WTC11 (cell line): ENCODE measurements around the gene C6orf163. TPM values are rescaled to one million over a fixed set of nuclear protein-coding genes. Genes with fewer than 3 reads are reported as not detected.

Experiments used
- ATAC-seq: fragments of 200-7000 bp; cut with Tn5 transposase; 2 replicates; pipeline ENCODE4 v1.10.0; 2021; ENCODE audit warnings: mild to moderate bottlenecking, moderate library complexity
- CTCF ChIA-PET: fragments of 300-600 bp; sonication (Branson Sonifier 250); formaldehyde crosslinking; loops from one replicate; lab custom pipeline; 2021; ENCODE audit warnings: antibody characterized with exemption; lab: Charles Lee
- POLR2A ChIA-PET: fragments of 350-600 bp; sonication (Branson Sonifier 250); formaldehyde crosslinking; loops from one replicate; lab custom pipeline; 2021; ENCODE audit warnings: antibody characterized with exemption; lab: Charles Lee
- DNase-seq: peaks from one replicate; pipeline ENCODE4 v3.0.0; 2021; ENCODE audit warnings: low spot score
- H3K27ac Mint-ChIP-seq: 2 replicates; pipeline ENCODE4 v1.8.0; 2021; ENCODE audit warnings: mixed read lengths
- H3K27me3 Mint-ChIP-seq: 2 replicates; pipeline ENCODE4 v1.8.0; 2021; ENCODE audit warnings: low read depth, mild to moderate bottlenecking, moderate library complexity, mixed read lengths
- H3K36me3 Mint-ChIP-seq: 2 replicates; pipeline ENCODE4 v1.8.0; 2021; ENCODE audit warnings: mixed read lengths
- H3K4me1 Mint-ChIP-seq: 2 replicates; pipeline ENCODE4 v1.8.0; 2022; ENCODE audit warnings: mixed read lengths
- H3K4me3 Mint-ChIP-seq: 2 replicates; pipeline ENCODE4 v1.8.0; 2021; ENCODE audit warnings: mild to moderate bottlenecking, moderate library complexity, mixed read lengths
- H3K9me3 Mint-ChIP-seq: 2 replicates; pipeline ENCODE4 v1.8.0; 2021; ENCODE audit warnings: mixed read lengths
- AFF4 ChIP-seq: sonication (generic); formaldehyde crosslinking; IDR thresholded peaks from 2 replicates; pipeline ENCODE4 v1.8.1; 2023; ENCODE audit warnings: mild to moderate bottlenecking, missing genetic modification reagents, borderline replicate concordance
- ATF3 ChIP-seq: sonication (generic); formaldehyde crosslinking; conservative IDR thresholded peaks from 2 replicates; pipeline ENCODE4 v1.8.1; 2022; ENCODE audit warnings: mild to moderate bottlenecking, missing genetic modification reagents
- CBFB ChIP-seq: sonication (generic); formaldehyde crosslinking; IDR thresholded peaks from 2 replicates; pipeline ENCODE4 v1.8.1; 2022; ENCODE audit warnings: mild to moderate bottlenecking, low read depth, missing genetic modification reagents
- CREB1 ChIP-seq: sonication (generic); formaldehyde crosslinking; IDR thresholded peaks from 2 replicates; pipeline ENCODE4 v1.8.0; 2023; ENCODE audit warnings: mild to moderate bottlenecking, missing genetic modification reagents
- CREM ChIP-seq: sonication (generic); formaldehyde crosslinking; IDR thresholded peaks from 2 replicates; pipeline ENCODE4 v1.8.1; 2022; ENCODE audit warnings: mild to moderate bottlenecking, missing genetic modification reagents, moderate library complexity
- ELF4 ChIP-seq: sonication (generic); formaldehyde crosslinking; IDR thresholded peaks from 2 replicates; pipeline ENCODE4 v1.8.1; 2022; ENCODE audit warnings: low read depth, mild to moderate bottlenecking, moderate library complexity, missing genetic modification reagents
- EMX1 ChIP-seq: fragments of 250-450 bp; sonication (Bioruptor Pico); IDR thresholded peaks from 2 replicates; pipeline ENCODE4 v1.8.0; 2021; ENCODE audit warnings: mild to moderate bottlenecking
- ERG ChIP-seq: fragments of 250-450 bp; sonication (Bioruptor Pico); IDR thresholded peaks from 2 replicates; pipeline ENCODE4 v1.8.0; 2021; ENCODE audit warnings: mild to moderate bottlenecking
- ESRRA ChIP-seq: sonication (generic); formaldehyde crosslinking; IDR thresholded peaks from 2 replicates; pipeline ENCODE4 v1.8.1; 2022; ENCODE audit warnings: mild to moderate bottlenecking, missing genetic modification reagents, borderline replicate concordance
- FOXJ3 ChIP-seq: sonication (generic); formaldehyde crosslinking; IDR thresholded peaks from 2 replicates; pipeline ENCODE4 v1.9.0; 2021; ENCODE audit warnings: missing genetic modification reagents, mild to moderate bottlenecking, borderline replicate concordance
- FOXP1 ChIP-seq: sonication (generic); formaldehyde crosslinking; IDR thresholded peaks from 2 replicates; pipeline ENCODE4 v1.8.0; 2022; ENCODE audit warnings: missing genetic modification reagents, mild to moderate bottlenecking, moderate library complexity, borderline replicate concordance
- GRHL2 ChIP-seq: fragments of 250-450 bp; sonication (Bioruptor Pico); IDR thresholded peaks from 2 replicates; pipeline ENCODE4 v1.8.0; 2022; ENCODE audit warnings: mild to moderate bottlenecking, moderate library complexity; ENCODE audit not compliant: insufficient replicate concordance, severe bottlenecking
- KAT7 ChIP-seq: sonication (generic); formaldehyde crosslinking; IDR thresholded peaks from 2 replicates; pipeline ENCODE4 v1.8.1; 2023; ENCODE audit warnings: missing genetic modification reagents, mild to moderate bottlenecking, borderline replicate concordance
- MAX ChIP-seq: sonication (generic); formaldehyde crosslinking; IDR thresholded peaks from 2 replicates; pipeline ENCODE4 v1.8.0; 2022; ENCODE audit warnings: mild to moderate bottlenecking, missing genetic modification reagents
- NFYB ChIP-seq: sonication (generic); formaldehyde crosslinking; conservative IDR thresholded peaks from 2 replicates; pipeline ENCODE4 v1.8.0; 2022; ENCODE audit warnings: low read depth, missing genetic modification reagents
- NR1H2 ChIP-seq: sonication (generic); formaldehyde crosslinking; IDR thresholded peaks from 2 replicates; pipeline ENCODE4 v1.9.0; 2021; ENCODE audit warnings: mild to moderate bottlenecking, moderate library complexity, missing genetic modification reagents
- RORB ChIP-seq: fragments of 250-450 bp; sonication (Bioruptor Pico); IDR thresholded peaks from 2 replicates; pipeline ENCODE4 v1.9.0; 2021; ENCODE audit warnings: mild to moderate bottlenecking
- SOX15 ChIP-seq: fragments of 250-450 bp; sonication (Bioruptor Pico); IDR thresholded peaks from 2 replicates; pipeline ENCODE4 v1.9.0; 2021; ENCODE audit warnings: mild to moderate bottlenecking
- TCF7 ChIP-seq: sonication (generic); formaldehyde crosslinking; IDR thresholded peaks from 2 replicates; pipeline ENCODE4 v1.8.0; 2022; ENCODE audit warnings: mild to moderate bottlenecking, low read depth, missing genetic modification reagents, moderate library complexity
- TP53 ChIP-seq: sonication (generic); formaldehyde crosslinking; IDR thresholded peaks from 2 replicates; pipeline ENCODE4 v1.8.1; 2023; ENCODE audit warnings: mild to moderate bottlenecking, missing genetic modification reagents
- ZNF138 ChIP-seq: sonication (generic); formaldehyde crosslinking; conservative IDR thresholded peaks from 2 replicates; pipeline ENCODE4 v1.8.1; 2022; ENCODE audit warnings: mild to moderate bottlenecking, moderate library complexity, missing genetic modification reagents
- ZNF396 ChIP-seq: fragments of 250-450 bp; sonication (Bioruptor Pico); IDR thresholded peaks from 2 replicates; pipeline ENCODE4 v1.8.0; 2021; ENCODE audit warnings: mild to moderate bottlenecking, moderate library complexity, borderline replicate concordance
- ZNF532 ChIP-seq: fragments of 250-450 bp; sonication (Bioruptor Pico); IDR thresholded peaks from 2 replicates; pipeline ENCODE4 v1.9.0; 2021; ENCODE audit warnings: mild to moderate bottlenecking, borderline replicate concordance
- ZSCAN18 ChIP-seq: fragments of 250-450 bp; sonication (Bioruptor Pico); IDR thresholded peaks from 2 replicates; pipeline ENCODE4 v2.1.2; 2022; ENCODE audit warnings: mild to moderate bottlenecking, moderate library complexity
- total RNA-seq: library from RNA; stranded (reverse); gene quantifications from 3 replicates; pipeline ENCODE4 v1.2.3, GENCODE V29; 2021
- TF ChIP-seq, protein P1 (sequence below): sonication (generic); formaldehyde crosslinking; IDR thresholded peaks from 2 replicates; pipeline ENCODE4 v1.8.0; 2022; ENCODE audit warnings: mild to moderate bottlenecking, missing genetic modification reagents

Gene C6orf163
- total RNA-seq, 1 experiment from 2014 or later: 2.0 TPM

GRCh38 chr6:87350516-87350915, 5.9 kb downstream of the C6orf163 start:
- TF ChIP-seq AFF4 (CRISPR knock-in tag) (no peak), SOX15 (CRISPR knock-in tag) (no peak), ZNF396 (CRISPR knock-in tag) (no peak), ATF3 (CRISPR knock-in tag) (no peak), ZSCAN18 (CRISPR knock-in tag) (no peak), ESRRA (no peak), ERG (CRISPR knock-in tag) (no peak), ZNF138 (CRISPR knock-in tag) (no peak), TCF7 (no peak), NFYB (CRISPR knock-in tag) (no peak), NR1H2 (CRISPR knock-in tag) (no peak), FOXJ3 (CRISPR knock-in tag) (no peak), MAX (no peak), CREM (CRISPR knock-in tag) (no peak), RORB (no peak)
- TF ChIP-seq, protein P1, sequence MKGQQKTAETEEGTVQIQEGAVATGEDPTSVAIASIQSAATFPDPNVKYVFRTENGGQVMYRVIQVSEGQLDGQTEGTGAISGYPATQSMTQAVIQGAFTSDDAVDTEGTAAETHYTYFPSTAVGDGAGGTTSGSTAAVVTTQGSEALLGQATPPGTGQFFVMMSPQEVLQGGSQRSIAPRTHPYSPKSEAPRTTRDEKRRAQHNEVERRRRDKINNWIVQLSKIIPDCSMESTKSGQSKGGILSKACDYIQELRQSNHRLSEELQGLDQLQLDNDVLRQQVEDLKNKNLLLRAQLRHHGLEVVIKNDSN (CRISPR knock-in tag): no peak

GRCh38 chr6:87351583-87351982, 7.0 kb downstream of the C6orf163 start:
- H3K36me3 Mint-ChIP-seq: no peaks in the 10 kb centered on the region
- H3K27me3 Mint-ChIP-seq: no peaks in the 10 kb centered on the region
- no peak overlapping the region for H3K27ac Mint-ChIP-seq
- no peak overlapping the region for H3K4me3 Mint-ChIP-seq
- ChIA-PET CTCF (no interaction called here), POLR2A (no interaction called here)
- no peaks in the 10 kb centered on the region for H3K4me1 Mint-ChIP-seq
- ATAC-seq: no peak
- no peaks in the 10 kb centered on the region for H3K9me3 Mint-ChIP-seq
- DNase-seq: no peak
- TF ChIP-seq FOXP1 (CRISPR knock-in tag) (no peak), KAT7 (CRISPR knock-in tag) (no peak), ELF4 (CRISPR knock-in tag) (no peak), GRHL2 (CRISPR knock-in tag) (no peak), FOXJ3 (CRISPR knock-in tag) (no peak), CREB1 (CRISPR knock-in tag) (no peak), TP53 (CRISPR knock-in tag) (no peak), EMX1 (CRISPR knock-in tag) (no peak), ZNF532 (CRISPR knock-in tag) (no peak), CBFB (CRISPR knock-in tag) (no peak)

More at GRCh38 chr6:87350516-87350915, 5.9 kb downstream of the C6orf163 start:
- no peaks in the 10 kb centered on the region for H3K27me3 Mint-ChIP-seq
- ChIA-PET CTCF (interaction anchor here (1.9 kb wide), 1 partner anchor 42 kb away, joined by 4 read pairs; no protein-coding TSS in a partner anchor), POLR2A (no interaction called here)
- no peak overlapping the region for H3K27ac Mint-ChIP-seq
- H3K4me3 Mint-ChIP-seq: no peak overlapping the region
- H3K4me1 Mint-ChIP-seq: no peaks in the 10 kb centered on the region
- DNase-seq: no peak
- ATAC-seq: no peak
- H3K9me3 Mint-ChIP-seq: no peaks in the 10 kb centered on the region
- no peaks in the 10 kb centered on the region for H3K36me3 Mint-ChIP-seq
